Esophagus (tissue), 2 donors: Measurements from ENCODE around the gene PARVA. TPM values are rescaled to one million over a fixed set of nuclear protein-coding genes. Genes with fewer than 3 reads are reported as not detected.

Source experiments
- H3K27ac ChIP-seq, 2 donors: one replicate each; pipeline ENCODE4 v1.5.1; 2013; ENCODE audit warnings: low read depth in 2 of 2, mild to moderate bottlenecking in 2 of 2, inconsistent platforms in 1 of 2, low read length in 1 of 2, moderate library complexity in 1 of 2
- H3K27me3 ChIP-seq, 2 donors: one replicate each; pipeline ENCODE4 v1.6.1; 2013; ENCODE audit warnings: low read length in 2 of 2, control low read depth in 1 of 2, mild to moderate bottlenecking in 1 of 2; ENCODE audit not compliant: insufficient read depth in 2 of 2, control insufficient read depth in 1 of 2
- H3K36me3 ChIP-seq, 2 donors: one replicate each; pipeline ENCODE4 v1.6.1; 2013; ENCODE audit warnings: low read length in 1 of 2; ENCODE audit not compliant: control insufficient read depth in 2 of 2, insufficient read depth in 2 of 2
- H3K4me1 ChIP-seq, 2 donors: one replicate each; pipeline ENCODE4 v1.6.1; 2013; ENCODE audit warnings: low read length in 1 of 2; ENCODE audit not compliant: control insufficient read depth in 2 of 2, insufficient read depth in 2 of 2
- H3K4me3 ChIP-seq, 2 donors: one replicate each; pipeline ENCODE4 v1.5.1; 2013; ENCODE audit warnings: low read length in 2 of 2, mild to moderate bottlenecking in 2 of 2, low read depth in 1 of 2, moderate library complexity in 1 of 2
- H3K9me3 ChIP-seq, 2 donors: one replicate each; pipeline ENCODE4 v1.6.1; 2013; ENCODE audit warnings: mild to moderate bottlenecking in 2 of 2, low read depth in 1 of 2, low read length in 1 of 2, moderate library complexity in 1 of 2; ENCODE audit not compliant: control insufficient read depth in 2 of 2, insufficient read depth in 1 of 2
- WGBS, 2 donors: extraction: QIAGEN DNeasy Blood & Tissue Kit; methylation state at CpG; one replicate each; pipeline ENCODE4 v1.1.7; 2013; 5-methylcytosine and 5-hydroxymethylcytosine counted together
- polyA plus RNA-seq, 2 donors: library from polyadenylated mRNA; stranded (reverse); fragments of 200-250 nt; gene quantifications; one replicate each; pipeline ENCODE4 v1.2.3, GENCODE V29; 2013
- donor health status: healthy with polysubstance abuse.
- donor health status: Bipolar disorder and iron deficiency.

The PARVA gene
- polyA plus RNA-seq, 2 donors, result 8.2 to 18.3 TPM

DNA sequence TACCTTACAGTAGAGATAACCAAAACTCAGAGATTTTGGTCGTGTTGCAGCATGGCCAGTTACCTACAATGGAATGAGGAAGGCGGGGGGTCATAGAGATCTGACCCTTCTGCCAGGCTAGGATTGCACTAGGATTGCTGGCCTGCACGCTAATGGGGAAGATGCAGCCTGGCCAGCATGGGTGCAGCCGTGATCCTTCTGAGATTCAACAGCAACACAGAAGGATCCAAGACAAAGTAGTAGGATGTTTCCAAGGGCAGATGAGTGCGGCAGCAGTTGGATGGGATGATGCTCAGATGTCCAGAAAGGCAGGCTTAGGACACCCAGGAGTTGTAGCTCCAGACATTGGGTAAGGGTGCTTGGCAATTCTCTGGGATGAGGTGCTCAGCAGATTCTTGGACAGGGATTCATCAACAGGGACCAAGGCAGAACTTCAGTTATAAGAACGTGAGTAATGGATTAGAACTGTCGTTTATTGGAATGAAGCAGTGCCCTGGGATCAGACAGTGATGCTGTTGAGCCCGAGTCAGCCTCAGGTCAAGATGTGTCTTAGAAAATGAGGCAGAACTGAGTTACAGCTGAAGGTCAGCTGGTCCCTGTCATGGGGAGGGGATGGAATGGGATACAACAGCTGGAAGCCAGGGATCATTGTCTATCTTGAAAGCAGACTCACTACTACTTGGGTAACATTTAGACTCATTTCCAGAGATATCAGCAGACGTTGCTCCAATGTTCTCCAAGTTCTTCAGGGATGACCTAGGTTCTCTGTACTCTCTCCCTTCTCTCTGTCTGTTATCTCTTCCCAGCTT is 71.0 kb downstream of the PARVA start:
- 69 to 72% methylated on average over 9 of the region's 9 CpGs for WGBS, 2 donors
- Histone ChIP-seq H3K36me3 (no peaks in the 10 kb centered on the region), H3K9me3 (no peaks in the 10 kb centered on the region), H3K27me3 (peaks cover 0 to 3% of the 10 kb centered on the region in 2 donors), H3K4me3 (no peak overlapping the region), H3K27ac (no peak overlapping the region), H3K4me1 (peaks cover 3% of the 10 kb centered on the region in 2 donors)

DNA sequence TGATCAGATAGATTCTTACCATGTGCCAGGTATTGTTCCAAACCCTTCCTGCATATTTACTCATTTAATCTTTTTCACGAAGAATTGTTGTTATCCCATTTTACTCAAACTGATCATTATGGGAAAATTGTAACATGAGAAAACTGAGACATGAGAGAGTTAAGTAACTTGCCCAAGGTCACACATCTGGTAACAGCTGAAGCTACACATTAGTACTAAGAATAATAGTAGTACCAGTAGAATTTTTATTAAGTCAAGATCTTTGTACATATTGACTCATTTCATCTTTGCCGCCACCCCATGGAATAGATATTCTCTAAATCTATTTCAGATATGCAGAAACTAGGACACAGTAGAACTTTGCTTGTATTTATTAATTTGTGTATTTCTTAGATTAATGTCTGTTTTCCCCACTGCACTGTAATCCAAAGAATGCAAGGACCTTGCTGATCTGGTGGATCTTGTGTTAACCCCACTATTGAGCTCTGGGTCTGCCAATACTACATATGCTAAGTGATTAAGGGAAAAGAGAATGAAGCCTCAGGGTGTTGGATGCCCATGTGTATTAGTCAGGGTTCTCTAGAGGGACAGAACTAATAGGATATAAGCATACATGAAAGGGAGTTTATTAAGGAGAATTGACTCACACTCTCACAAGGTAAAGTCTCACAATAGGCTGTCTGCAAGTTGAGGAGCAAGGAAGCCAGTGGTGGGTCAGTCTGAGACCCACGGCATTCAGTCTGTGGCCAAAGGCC is 72.8 kb downstream of the PARVA start:
- Histone ChIP-seq H3K27me3 (peaks cover 0 to 3% of the 10 kb centered on the region in 2 donors), H3K4me3 (no peak overlapping the region), H3K9me3 (no peaks in the 10 kb centered on the region), H3K4me1 (peaks cover 3% of the 10 kb centered on the region in 2 donors), H3K27ac (no peak overlapping the region), H3K36me3 (no peaks in the 10 kb centered on the region)
- WGBS, 2 donors, result 70 to 72% methylated on average over 3 of the region's 3 CpGs

DNA sequence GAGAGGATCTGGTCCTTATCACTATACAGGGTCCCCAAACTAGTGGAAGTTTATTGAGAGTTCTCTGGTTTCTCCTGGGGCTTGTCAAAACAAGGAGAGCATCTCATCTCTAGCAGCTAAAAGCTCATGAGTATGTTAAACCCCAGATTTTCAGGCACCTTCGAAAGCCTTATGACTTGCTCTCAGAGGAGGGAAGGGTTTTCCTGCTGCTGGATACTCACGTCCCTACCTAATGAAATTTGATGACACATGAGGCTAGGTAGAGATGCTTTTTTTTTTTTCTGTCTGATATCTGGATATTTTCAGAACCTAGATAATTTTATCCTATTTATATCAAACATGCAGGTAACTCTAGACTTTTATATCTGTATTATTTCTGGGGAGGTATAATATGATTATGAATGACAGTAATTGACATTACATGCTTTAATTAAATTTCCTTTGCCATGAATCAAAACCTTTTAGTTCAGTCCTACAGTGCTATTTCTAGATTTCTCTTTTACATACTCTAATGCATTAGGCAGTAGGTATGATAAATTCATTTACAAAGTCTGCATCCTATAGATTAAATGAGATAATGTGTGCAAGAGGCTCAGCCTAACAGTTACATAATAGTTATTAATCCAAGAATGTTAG is 73.9 kb downstream of the PARVA start:
- Histone ChIP-seq H3K9me3 (no peaks in the 10 kb centered on the region), H3K27ac (no peak overlapping the region), H3K36me3 (no peaks in the 10 kb centered on the region), H3K27me3 (peaks cover 0 to 3% of the 10 kb centered on the region in 2 donors), H3K4me3 (no peak overlapping the region), H3K4me1 (peaks cover 3% of the 10 kb centered on the region in 2 donors)
- WGBS, 2 donors, result 88 to 93% methylated on average over 2 of the region's 2 CpGs

DNA sequence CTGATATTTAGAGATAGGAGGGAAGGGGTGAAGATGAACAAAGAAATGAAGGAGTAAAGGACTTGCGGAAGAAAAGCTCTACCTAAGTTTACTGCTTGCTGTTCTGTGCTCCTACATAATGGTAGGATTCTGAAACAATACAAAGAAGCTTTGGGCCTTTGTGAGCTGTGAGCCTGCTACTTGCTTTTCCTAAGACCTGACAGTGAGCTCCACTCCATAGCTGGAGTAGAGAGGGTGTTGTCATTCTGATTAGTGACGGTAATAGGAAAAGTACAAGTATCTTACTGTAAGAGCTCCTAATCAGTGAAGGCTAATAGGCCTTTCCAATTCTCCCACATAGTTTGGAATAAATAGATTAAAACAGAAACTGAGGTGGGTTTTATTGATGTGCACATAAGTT is 75.9 kb downstream of the PARVA start:
- H3K27me3 ChIP-seq, result peaks cover 0 to 3% of the 10 kb centered on the region in 2 donors
- no peak overlapping the region for H3K4me3 ChIP-seq
- no peaks in the 10 kb centered on the region for H3K9me3 ChIP-seq
- WGBS, 2 donors, result 85 to 87% methylated on average over 2 of the region's 2 CpGs
- no peaks in the 10 kb centered on the region for H3K36me3 ChIP-seq
- peaks cover 3% of the 10 kb centered on the region in 2 donors for H3K4me1 ChIP-seq
- H3K27ac ChIP-seq, result no peak overlapping the region

DNA sequence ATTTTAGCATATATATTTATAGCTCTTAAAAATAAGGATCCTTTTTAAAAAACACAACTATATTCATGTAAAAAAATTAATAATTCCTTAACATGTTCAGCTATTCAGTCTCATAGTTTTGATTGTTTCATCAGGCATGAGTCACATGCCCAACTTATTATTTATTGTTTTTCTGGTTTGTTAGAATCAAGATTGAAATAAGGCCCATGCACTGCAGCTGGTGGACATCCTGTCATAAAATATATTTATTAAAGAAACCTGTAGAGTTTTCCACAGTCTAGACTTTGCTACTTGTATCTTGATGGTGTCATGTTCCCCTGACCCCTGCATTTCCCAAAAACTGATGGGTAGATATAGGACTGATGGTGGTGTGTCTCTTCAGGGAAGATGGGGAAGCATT is 77.4 kb downstream of the PARVA start:
- Histone ChIP-seq H3K27ac (no peak overlapping the region), H3K27me3 (no peaks in the 10 kb centered on the region), H3K9me3 (no peaks in the 10 kb centered on the region), H3K4me3 (no peak overlapping the region), H3K4me1 (peaks cover 1 to 3% of the 10 kb centered on the region in 2 donors), H3K36me3 (no peaks in the 10 kb centered on the region)

DNA sequence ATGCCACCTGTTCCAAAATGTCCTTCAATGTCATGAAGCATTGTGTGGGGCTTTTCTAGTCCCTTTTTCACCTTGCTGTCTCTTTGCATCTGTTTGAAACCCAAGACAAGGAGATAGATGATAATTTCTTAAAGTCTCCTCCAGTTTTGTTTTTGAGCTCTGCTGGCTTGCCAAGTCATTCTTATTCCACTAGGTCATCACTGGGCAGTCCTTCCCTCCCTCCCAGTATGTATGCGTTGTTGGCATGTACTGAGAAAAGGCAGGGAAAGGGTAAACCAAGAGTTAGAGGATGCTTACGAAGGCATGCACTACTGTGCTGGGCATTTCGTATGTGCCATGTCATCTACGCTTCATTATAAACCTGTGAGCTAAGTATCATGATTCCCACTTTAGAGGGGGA is 78.6 kb downstream of the PARVA start:
- peaks cover 3% of the 10 kb centered on the region in 2 donors for H3K4me1 ChIP-seq
- no peaks in the 10 kb centered on the region for H3K9me3 ChIP-seq
- WGBS, 2 donors, result 83 to 90% methylated on average over 4 of the region's 4 CpGs
- no peak overlapping the region for H3K27ac ChIP-seq
- no peaks in the 10 kb centered on the region for H3K27me3 ChIP-seq
- H3K36me3 ChIP-seq, result no peaks in the 10 kb centered on the region
- no peak overlapping the region for H3K4me3 ChIP-seq

DNA sequence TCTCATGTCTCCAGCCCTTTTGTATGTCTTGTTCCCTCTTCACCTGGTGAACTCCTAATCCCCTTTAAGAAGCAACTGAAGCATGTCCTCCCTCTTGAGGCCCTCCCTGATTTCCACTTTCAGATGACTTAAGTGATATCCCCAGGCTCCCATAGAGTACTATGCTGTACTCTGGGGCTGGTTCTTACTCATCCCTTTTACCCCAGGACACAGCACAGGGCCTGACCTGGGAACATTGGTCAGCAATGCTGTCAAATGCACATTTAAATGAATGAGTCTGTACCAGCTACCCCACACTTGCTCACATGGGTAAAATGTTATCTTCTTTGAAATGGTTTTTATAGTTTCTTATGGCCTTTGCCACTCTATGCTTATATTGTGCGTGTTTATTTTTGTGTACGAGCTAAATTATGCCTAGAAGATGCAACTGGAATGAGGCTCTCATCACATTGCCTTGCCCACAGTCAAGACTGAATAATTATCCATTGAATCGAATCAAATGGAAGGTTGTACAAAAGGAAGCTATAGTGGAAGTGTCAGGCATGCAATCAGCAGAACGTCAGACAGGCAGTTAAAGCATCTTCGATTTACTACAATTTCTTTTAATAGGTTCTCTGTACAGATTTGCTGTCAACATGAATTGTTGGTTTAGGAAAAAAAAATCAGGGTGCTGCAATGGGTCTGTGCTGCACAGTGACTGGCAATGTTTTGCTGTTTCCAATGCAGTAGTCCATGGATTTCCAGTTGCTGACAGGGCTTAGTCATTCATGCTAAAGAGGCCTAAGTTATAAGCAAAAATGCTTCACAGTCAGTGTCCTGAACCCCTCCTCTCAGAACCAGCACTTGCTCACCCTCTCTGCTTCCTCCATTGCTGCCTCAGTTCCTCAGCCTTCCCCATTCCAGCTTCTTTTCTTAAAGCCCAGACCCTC is 79.5 kb downstream of the PARVA start:
- peaks cover 1 to 3% of the 10 kb centered on the region in 2 donors for H3K4me1 ChIP-seq
- H3K27me3 ChIP-seq, result no peaks in the 10 kb centered on the region
- H3K4me3 ChIP-seq, result no peak overlapping the region
- WGBS, 2 donors, result 71 to 74% methylated on average over 5 of the region's 5 CpGs
- peak overlapping the region in 1 of 2 donors; percentile 38 for H3K27ac ChIP-seq
- no peaks in the 10 kb centered on the region for H3K9me3 ChIP-seq
- H3K36me3 ChIP-seq, result no peaks in the 10 kb centered on the region

DNA sequence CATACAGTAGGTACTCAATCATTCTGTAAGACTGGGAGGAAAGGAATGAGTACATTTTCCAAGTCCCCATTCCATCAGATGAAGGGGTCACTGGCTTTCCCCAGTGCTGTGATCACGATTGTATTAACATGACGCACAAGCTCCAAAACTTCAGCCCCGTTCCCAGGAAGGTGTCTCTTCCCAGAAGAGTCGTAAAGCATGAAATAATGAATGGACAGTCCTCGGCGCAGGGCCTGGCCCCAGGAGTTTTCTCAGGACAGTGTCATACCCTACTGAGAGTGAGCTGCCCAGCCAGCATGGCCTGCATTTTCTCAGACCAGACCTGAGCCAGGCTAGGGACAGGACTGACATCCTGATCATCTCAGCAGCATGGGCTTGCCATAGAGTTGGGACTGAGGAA is 80.7 kb downstream of the PARVA start:
- no peaks in the 10 kb centered on the region for H3K27me3 ChIP-seq
- H3K4me3 ChIP-seq, result no peak overlapping the region
- no peaks in the 10 kb centered on the region for H3K36me3 ChIP-seq
- H3K9me3 ChIP-seq, result no peaks in the 10 kb centered on the region
- H3K4me1 ChIP-seq, result peaks cover 0 to 3% of the 10 kb centered on the region in 2 donors
- 84 to 87% methylated on average over 6 of the region's 6 CpGs for WGBS, 2 donors
- H3K27ac ChIP-seq, result peak overlapping the region; percentile 2 to 38

DNA sequence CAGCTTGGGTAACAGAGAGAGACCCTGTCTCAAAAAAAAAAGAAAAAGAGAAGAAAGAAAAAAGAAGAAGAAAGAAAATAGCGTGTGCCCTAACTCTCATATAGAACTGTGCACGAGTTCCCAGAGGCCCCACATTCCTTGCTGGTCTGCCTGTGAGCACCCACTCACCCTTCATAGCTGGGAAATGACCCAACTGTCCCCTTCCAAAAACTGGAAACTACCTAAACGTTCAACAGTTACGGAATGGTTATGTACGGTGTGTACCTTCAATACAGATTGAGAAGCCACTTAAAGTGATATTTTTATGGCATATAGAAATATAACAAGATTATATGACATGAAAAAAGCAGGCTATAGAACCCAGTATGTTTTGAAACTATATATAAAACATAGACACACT is 82.0 kb downstream of the PARVA start:
- 84 to 86% methylated on average over 5 of the region's 5 CpGs for WGBS, 2 donors
- Histone ChIP-seq H3K27ac (no peak overlapping the region), H3K4me3 (no peak overlapping the region), H3K4me1 (peaks cover 0 to 3% of the 10 kb centered on the region in 2 donors), H3K27me3 (no peaks in the 10 kb centered on the region), H3K9me3 (no peaks in the 10 kb centered on the region), H3K36me3 (no peaks in the 10 kb centered on the region)
